K562 (cell line): ENCODE data around the gene DCAF17. TPM values are rescaled to one million over a fixed set of nuclear protein-coding genes. Genes with fewer than 3 reads are reported as not detected.

ENCODE experiments used
- ELF4 ChIP-seq: fragments of 450-650 bp; formaldehyde crosslinking; IDR thresholded peaks from 2 replicates; pipeline ENCODE4 v1.4.0; 2022; ENCODE audit warnings: missing genetic modification characterization
- EP400 ChIP-seq: fragments of 450-650 bp; IDR thresholded peaks from 2 replicates; pipeline ENCODE4 v1.6.1; 2017; ENCODE audit warnings: antibody characterized with exemption, mild to moderate bottlenecking, moderate library complexity
- FOXM1 ChIP-seq, 2 experiments: fragments of 450-650 bp in 1 of 2; sonication (generic) in 1 of 2; formaldehyde crosslinking in 1 of 2; IDR thresholded peaks; 2 replicates each; pipeline versions ENCODE4 v1.6.1 to v1.9.0; 2017 to 2022; ENCODE audit warnings: low read depth in 2 of 2, mild to moderate bottlenecking in 2 of 2, missing genetic modification reagents in 1 of 2, moderate library complexity in 1 of 2
- JUN ChIP-seq, 2 experiments: sonication (generic) in 1 of 2; formaldehyde crosslinking in 1 of 2; IDR thresholded peaks; 2 replicates each; pipeline versions ENCODE4 v1.6.1 to v1.8.0; 2012 to 2022; ENCODE audit warnings: borderline replicate concordance in 2 of 2, mild to moderate bottlenecking in 2 of 2, improper control_type of control experiment in 1 of 2, low read depth in 1 of 2, low read length in 1 of 2, missing genetic modification reagents in 1 of 2
- KDM2B ChIP-seq: fragments of 250-450 bp; sonication (Bioruptor Pico); IDR thresholded peaks from 2 replicates; pipeline ENCODE4 v1.8.0; 2021; ENCODE audit warnings: mild to moderate bottlenecking, moderate library complexity
- LCOR ChIP-seq: sonication (generic); formaldehyde crosslinking; IDR thresholded peaks from 2 replicates; pipeline ENCODE4 v1.8.0; 2022; ENCODE audit warnings: mild to moderate bottlenecking, missing genetic modification reagents
- RBBP5 ChIP-seq: fragments of 200-600 bp; sonication (generic); IDR thresholded peaks from 2 replicates; pipeline ENCODE4 v1.6.1; 2012; ENCODE audit warnings: borderline replicate concordance, mild to moderate bottlenecking, low read length, control low read depth, inconsistent platforms; ENCODE audit not compliant: insufficient read depth, poor library complexity, severe bottlenecking
- XRCC4 ChIP-seq: IDR thresholded peaks from one replicate; pipeline ENCODE4 v1.6.1; 2011; ENCODE audit not compliant: insufficient read depth, insufficient read length; ENCODE audit errors: extremely low read depth
- ZNF140 ChIP-seq: fragments of 250-450 bp; sonication (Bioruptor Pico); IDR thresholded peaks from 2 replicates; pipeline ENCODE4 v1.8.0; 2021; ENCODE audit warnings: moderate library complexity, mild to moderate bottlenecking, inconsistent platforms
- polyA plus RNA-seq, 8 experiments: library from polyadenylated mRNA; depleted of rRNA in 4 of 8; stranded (reverse) in 5 of 8; unstranded in 3 of 8; fragments of >200 nt; fragmentation: Nextera tagmentation in 2 of 8; fragmentation: Illumina TruSeq in 1 of 8; extraction: Ambion mirVana in 2 of 8; extraction: Trizol in 1 of 8; gene quantifications; 2 replicates each; pipeline versions ENCODE4 v1.2.1 to v1.2.3, GENCODE V29; 2011 to 2014; ENCODE audit warnings: inconsistent platforms in 1 of 8, missing spikeins in 1 of 8
- total RNA-seq, 7 experiments: library from RNA; depleted of rRNA in 6 of 7; stranded (reverse); fragments of >200 nt in 6 of 7; fragmentation: Illumina TruSeq in 2 of 7; extraction: Trizol in 2 of 7; gene quantifications; 2 replicates each; pipeline versions ENCODE4 v1.2.1 to v1.2.3, GENCODE V29; 2011 to 2021; ENCODE audit warnings: low replicate concordance in 1 of 7
- TF ChIP-seq, protein P1 (sequence below): sonication (generic); formaldehyde crosslinking; IDR thresholded peaks from 2 replicates; pipeline ENCODE4 v1.8.1; 2023; ENCODE audit warnings: mild to moderate bottlenecking, missing genetic modification reagents
- TF ChIP-seq, protein P2 (sequence below): fragments of 250-450 bp; sonication (Bioruptor Pico); IDR thresholded peaks from 2 replicates; pipeline ENCODE4 v1.5.1; 2021; ENCODE audit warnings: mild to moderate bottlenecking
- TF ChIP-seq, protein P3 (sequence below): sonication (generic); formaldehyde crosslinking; IDR thresholded peaks from 2 replicates; pipeline ENCODE4 v1.8.0; 2022; ENCODE audit warnings: mild to moderate bottlenecking, missing genetic modification reagents
- TF ChIP-seq, protein P4 (sequence below): fragments of 450-650 bp; IDR thresholded peaks from 2 replicates; pipeline ENCODE4 v1.6.1; 2014; ENCODE audit warnings: low read depth, mild to moderate bottlenecking, moderate library complexity, borderline replicate concordance
- TF ChIP-seq, protein P5 (sequence below), 2 experiments: fragments of 150-350 bp in 1 of 2; IDR thresholded peaks; 2 replicates each; pipeline ENCODE4 v1.6.1; 2012 to 2016; ENCODE audit warnings: low read depth in 2 of 2, low read length in 2 of 2, mild to moderate bottlenecking in 1 of 2, moderate library complexity in 1 of 2
- TF ChIP-seq, protein P6 (sequence below): sonication (generic); formaldehyde crosslinking; IDR thresholded peaks from 2 replicates; pipeline ENCODE4 v1.9.0; 2022; ENCODE audit warnings: mild to moderate bottlenecking, missing genetic modification reagents

Gene DCAF17
- total and polyA plus RNA-seq, 9 of the 15 experiments (the other 6 are each of a cell fraction or from before 2014, with no cell fraction given), result 10.0 to 38.5 (median 27.1) TPM

DNA sequence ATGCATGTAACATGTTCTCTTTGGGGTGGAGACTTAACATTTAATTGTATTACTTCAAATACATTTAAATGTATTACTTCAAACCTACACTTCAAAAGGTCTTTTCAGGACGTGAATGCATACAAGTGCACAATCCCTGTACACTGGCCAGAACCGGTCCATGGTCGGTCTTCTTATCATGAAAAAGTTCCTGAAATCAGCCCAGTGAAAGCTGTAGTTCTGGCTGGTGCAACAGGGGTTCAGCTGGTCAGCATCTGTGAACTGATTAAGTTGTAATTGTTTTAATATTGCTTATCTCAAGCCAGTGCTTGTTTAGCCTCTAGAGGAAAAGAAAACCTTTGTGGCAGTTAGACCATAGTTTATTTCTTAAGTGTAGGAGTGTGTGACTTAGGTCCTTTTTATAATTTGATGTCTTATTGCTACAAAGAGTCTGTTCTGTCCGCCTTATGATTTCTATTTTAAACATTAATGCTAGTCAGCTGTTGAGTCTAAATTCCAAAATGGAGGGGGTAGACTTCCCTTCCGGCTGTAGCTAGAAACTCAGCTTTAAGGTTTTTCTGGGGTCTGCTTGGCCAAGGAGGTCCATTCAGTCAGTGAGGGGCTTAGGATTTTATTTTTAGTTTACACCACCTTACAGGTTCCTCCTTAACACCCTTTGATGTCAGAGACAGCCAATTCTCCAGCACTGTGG lies 87.5 kb downstream of the DCAF17 start (continued):
- TF ChIP-seq, protein P1, sequence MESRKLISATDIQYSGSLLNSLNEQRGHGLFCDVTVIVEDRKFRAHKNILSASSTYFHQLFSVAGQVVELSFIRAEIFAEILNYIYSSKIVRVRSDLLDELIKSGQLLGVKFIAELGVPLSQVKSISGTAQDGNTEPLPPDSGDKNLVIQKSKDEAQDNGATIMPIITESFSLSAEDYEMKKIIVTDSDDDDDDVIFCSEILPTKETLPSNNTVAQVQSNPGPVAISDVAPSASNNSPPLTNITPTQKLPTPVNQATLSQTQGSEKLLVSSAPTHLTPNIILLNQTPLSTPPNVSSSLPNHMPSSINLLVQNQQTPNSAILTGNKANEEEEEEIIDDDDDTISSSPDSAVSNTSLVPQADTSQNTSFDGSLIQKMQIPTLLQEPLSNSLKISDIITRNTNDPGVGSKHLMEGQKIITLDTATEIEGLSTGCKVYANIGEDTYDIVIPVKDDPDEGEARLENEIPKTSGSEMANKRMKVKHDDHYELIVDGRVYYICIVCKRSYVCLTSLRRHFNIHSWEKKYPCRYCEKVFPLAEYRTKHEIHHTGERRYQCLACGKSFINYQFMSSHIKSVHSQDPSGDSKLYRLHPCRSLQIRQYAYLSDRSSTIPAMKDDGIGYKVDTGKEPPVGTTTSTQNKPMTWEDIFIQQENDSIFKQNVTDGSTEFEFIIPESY (CRISPR knock-in tag), result no peak
- no peak for TF ChIP-seq JUN (IDR thresholded peaks at IDR 0.05; ENCODE audit: borderline replicate concordance, low read depth, low read length)
- no peak for TF ChIP-seq JUN (CRISPR knock-in tag; IDR thresholded peaks at IDR 0.05; ENCODE audit: borderline replicate concordance)
- peak; percentile 30 for TF ChIP-seq LCOR (CRISPR knock-in tag)
- TF ChIP-seq, protein P2, sequence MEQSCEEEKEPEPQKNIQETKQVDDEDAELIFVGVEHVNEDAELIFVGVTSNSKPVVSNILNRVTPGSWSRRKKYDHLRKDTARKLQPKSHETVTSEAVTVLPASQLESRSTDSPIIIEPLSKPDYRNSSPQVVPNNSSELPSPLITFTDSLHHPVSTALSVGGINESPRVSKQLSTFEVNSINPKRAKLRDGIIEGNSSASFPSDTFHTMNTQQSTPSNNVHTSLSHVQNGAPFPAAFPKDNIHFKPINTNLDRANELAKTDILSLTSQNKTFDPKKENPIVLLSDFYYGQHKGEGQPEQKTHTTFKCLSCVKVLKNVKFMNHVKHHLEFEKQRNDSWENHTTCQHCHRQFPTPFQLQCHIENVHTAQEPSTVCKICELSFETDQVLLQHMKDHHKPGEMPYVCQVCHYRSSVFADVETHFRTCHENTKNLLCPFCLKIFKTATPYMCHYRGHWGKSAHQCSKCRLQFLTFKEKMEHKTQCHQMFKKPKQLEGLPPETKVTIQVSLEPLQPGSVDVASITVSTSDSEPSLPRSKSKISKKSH (CRISPR knock-in tag), result no peak
- no peak for TF ChIP-seq EP400
- TF ChIP-seq, protein P3, sequence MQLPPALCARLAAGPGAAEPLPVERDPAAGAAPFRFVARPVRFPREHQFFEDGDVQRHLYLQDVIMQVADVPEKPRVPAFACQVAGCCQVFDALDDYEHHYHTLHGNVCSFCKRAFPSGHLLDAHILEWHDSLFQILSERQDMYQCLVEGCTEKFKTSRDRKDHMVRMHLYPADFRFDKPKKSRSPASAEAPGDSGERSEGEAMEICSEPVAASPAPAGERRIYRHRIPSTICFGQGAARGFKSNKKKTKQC, result no peak
- no peak for TF ChIP-seq XRCC4
- no peak for TF ChIP-seq FOXM1 (IDR thresholded peaks at IDR 0.05; ENCODE audit: low read depth)
- no peak for TF ChIP-seq FOXM1 (CRISPR knock-in tag; IDR thresholded peaks at IDR 0.05; ENCODE audit: low read depth)
- TF ChIP-seq ZNF140, result no peak
- TF ChIP-seq KDM2B (CRISPR knock-in tag), result no peak
- TF ChIP-seq, protein P4, sequence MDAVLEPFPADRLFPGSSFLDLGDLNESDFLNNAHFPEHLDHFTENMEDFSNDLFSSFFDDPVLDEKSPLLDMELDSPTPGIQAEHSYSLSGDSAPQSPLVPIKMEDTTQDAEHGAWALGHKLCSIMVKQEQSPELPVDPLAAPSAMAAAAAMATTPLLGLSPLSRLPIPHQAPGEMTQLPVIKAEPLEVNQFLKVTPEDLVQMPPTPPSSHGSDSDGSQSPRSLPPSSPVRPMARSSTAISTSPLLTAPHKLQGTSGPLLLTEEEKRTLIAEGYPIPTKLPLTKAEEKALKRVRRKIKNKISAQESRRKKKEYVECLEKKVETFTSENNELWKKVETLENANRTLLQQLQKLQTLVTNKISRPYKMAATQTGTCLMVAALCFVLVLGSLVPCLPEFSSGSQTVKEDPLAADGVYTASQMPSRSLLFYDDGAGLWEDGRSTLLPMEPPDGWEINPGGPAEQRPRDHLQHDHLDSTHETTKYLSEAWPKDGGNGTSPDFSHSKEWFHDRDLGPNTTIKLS, result no peak
- TF ChIP-seq RBBP5, result peak; percentile 2
- TF ChIP-seq ELF4 (CRISPR knock-in tag), result no peak
- TF ChIP-seq, protein P5, sequence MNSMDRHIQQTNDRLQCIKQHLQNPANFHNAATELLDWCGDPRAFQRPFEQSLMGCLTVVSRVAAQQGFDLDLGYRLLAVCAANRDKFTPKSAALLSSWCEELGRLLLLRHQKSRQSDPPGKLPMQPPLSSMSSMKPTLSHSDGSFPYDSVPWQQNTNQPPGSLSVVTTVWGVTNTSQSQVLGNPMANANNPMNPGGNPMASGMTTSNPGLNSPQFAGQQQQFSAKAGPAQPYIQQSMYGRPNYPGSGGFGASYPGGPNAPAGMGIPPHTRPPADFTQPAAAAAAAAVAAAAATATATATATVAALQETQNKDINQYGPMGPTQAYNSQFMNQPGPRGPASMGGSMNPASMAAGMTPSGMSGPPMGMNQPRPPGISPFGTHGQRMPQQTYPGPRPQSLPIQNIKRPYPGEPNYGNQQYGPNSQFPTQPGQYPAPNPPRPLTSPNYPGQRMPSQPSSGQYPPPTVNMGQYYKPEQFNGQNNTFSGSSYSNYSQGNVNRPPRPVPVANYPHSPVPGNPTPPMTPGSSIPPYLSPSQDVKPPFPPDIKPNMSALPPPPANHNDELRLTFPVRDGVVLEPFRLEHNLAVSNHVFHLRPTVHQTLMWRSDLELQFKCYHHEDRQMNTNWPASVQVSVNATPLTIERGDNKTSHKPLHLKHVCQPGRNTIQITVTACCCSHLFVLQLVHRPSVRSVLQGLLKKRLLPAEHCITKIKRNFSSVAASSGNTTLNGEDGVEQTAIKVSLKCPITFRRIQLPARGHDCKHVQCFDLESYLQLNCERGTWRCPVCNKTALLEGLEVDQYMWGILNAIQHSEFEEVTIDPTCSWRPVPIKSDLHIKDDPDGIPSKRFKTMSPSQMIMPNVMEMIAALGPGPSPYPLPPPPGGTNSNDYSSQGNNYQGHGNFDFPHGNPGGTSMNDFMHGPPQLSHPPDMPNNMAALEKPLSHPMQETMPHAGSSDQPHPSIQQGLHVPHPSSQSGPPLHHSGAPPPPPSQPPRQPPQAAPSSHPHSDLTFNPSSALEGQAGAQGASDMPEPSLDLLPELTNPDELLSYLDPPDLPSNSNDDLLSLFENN (IDR thresholded peaks at IDR 0.05; ENCODE audit: low read depth in 2 of 2, low read length in 2 of 2), result no peak
- TF ChIP-seq, protein P6, sequence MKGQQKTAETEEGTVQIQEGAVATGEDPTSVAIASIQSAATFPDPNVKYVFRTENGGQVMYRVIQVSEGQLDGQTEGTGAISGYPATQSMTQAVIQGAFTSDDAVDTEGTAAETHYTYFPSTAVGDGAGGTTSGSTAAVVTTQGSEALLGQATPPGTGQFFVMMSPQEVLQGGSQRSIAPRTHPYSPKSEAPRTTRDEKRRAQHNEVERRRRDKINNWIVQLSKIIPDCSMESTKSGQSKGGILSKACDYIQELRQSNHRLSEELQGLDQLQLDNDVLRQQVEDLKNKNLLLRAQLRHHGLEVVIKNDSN (CRISPR knock-in tag), result no peak
